Measurements from ENCODE around the gene ZNF445.

GRCh38 chr3:44411031-44411645 is 66.3 kb downstream of the ZNF445 start:
- TF ChIP-seq, protein P1, sequence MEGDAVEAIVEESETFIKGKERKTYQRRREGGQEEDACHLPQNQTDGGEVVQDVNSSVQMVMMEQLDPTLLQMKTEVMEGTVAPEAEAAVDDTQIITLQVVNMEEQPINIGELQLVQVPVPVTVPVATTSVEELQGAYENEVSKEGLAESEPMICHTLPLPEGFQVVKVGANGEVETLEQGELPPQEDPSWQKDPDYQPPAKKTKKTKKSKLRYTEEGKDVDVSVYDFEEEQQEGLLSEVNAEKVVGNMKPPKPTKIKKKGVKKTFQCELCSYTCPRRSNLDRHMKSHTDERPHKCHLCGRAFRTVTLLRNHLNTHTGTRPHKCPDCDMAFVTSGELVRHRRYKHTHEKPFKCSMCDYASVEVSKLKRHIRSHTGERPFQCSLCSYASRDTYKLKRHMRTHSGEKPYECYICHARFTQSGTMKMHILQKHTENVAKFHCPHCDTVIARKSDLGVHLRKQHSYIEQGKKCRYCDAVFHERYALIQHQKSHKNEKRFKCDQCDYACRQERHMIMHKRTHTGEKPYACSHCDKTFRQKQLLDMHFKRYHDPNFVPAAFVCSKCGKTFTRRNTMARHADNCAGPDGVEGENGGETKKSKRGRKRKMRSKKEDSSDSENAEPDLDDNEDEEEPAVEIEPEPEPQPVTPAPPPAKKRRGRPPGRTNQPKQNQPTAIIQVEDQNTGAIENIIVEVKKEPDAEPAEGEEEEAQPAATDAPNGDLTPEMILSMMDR (IDR thresholded peaks at IDR 0.05; ENCODE audit: low read depth, low read length, poor library complexity, severe bottlenecking) = no peak
- TF ChIP-seq EZH2phosphoT487 (IDR thresholded peaks at IDR 0.05; ENCODE audit: borderline replicate concordance, low read length) = no peak

Data from DOHH2 (cell line).